Umbilical cord (tissue), 2 donors: ENCODE results near the gene IGFBP7. TPM values are rescaled to one million over a fixed set of nuclear protein-coding genes. Genes with fewer than 3 reads are reported as not detected.

ENCODE experiments used
- DNase-seq: peaks from one replicate; pipeline ENCODE4 v3.0.0-alpha.2; 2015; ENCODE audit warnings: low spot score
- total RNA-seq: library from RNA; depleted of rRNA; stranded (reverse); fragments of >200 nt; gene quantifications from one replicate; pipeline ENCODE4 v1.2.3, GENCODE V29; 2014; ENCODE audit warnings: low replicate concordance; ENCODE audit not compliant: insufficient read depth

The IGFBP7 gene
- total RNA-seq, 1 donor from 2014 or later: 999 TPM

DNA sequence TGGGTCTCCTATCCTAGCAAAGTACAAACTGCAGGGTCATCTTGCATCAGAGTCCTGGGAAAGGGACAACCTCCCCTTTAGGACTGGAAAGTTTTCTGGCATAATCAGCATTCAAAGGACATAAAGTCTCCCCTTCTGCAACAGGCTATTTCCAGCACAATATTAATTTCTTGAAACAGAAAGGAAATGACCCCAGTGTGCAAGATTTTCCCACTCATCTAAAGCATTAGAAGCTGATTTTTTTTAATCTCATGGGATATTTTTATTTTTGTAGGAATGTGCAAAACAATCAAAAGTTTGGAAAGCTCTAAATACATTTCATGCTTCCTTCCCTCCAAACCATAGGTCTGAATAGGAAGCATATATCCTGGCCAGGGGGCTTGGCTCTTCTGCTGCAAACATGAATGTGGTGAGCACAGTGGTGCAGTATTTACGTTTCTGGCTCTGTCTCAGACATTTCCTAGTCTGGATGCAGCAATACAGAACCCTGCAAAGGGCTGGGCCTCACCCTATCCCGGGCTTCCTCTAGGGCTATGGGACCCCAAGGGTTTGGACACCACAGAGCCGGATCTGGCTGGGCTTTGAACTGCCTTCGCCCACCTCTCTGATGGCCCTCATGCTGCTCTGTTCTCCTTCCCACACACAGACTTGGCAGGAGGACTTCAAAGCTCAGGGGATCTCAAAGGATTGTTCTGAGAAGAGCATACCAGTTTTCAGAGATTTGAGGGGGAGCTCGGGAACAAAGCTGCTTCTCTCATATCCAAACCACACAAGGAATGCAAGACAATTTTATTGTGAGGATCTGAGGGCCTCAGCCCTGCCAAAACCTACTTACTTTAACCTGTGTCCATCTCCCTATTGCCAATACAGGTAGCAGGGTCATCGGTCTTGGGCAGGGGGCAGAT is 66.6 kb downstream of the IGFBP7 start:
- DNase-seq: peak; percentile 87

DNA sequence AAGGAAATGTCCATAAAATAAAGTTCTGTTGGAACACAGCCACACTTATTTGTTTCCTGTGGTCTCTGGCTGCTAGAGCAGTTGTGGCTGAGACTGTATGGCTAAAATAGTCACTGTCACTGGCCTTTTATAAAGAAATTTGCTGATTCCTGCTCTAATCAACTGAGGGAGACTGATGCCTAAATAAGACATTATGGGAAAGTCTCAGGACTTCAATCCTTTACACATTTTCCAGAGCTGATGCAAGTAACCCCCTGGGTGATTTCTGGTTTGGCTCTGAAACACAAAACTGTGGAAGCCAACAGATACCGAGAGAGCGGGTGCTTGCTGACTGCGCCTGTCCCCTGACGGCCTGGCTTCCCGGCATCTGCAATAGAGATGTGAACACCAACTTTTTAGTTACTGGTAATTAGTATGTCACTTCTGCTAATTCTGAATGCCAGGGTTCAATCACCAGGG is 67.4 kb downstream of the IGFBP7 start:
- no peak for DNase-seq

DNA sequence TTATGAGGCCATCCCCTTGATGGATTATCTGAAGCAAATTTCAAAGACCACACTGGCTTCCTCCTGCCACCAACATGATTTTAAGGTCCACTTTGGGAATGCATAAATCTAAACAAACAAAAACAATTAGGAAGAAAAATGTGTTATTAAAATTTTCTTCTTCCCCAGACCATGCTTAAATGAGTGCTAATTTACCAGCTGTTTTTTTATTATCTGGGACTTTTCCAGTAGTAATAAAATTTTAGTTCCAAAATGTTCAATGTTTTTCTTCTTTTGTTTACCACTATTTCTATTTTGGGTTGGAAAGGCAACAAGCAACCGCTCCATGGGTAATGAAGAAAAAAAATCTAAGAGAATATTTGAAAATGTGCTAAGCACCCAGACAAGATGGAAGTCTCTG is 69.2 kb downstream of the IGFBP7 start:
- no peak for DNase-seq

DNA sequence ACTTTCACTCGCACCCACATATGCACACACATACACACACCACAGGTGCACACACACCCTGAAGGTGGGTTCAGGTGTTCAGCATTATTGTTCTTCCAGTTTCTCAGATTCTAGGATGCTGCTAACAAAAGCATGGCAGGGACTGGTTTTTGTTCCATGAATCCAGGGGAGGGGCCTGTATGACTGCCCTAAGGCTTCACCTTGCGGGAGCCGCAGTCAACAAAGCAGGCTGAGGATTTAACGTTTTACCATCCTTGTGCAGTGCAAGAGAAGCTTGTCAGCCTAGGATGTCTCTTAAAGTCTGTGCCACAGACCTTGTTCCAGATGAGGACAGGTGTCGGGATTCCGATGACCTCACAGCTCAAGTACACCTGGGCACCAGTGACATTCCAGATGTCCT is 69.7 kb downstream of the IGFBP7 start:
- DNase-seq: no peak

DNA sequence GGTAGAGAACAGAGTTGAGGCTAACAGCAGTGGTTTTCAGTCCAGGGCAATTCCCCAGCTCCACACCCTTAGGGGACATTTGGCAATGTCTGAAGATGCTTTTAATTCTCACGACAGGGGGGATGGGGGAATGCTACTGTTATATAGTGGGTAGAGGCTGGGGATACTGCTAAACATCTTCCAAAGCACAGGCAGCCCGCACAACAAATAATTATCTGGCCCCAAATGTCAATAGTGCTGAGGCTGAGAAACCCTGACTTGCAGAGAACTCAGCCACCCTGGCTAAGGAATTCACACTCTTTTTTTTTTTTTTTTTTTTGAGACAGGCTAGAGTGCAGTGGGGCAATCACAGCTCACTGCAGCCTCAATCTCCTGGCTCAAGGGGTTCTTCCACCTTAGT is 70.8 kb downstream of the IGFBP7 start:
- DNase-seq: no peak

DNA sequence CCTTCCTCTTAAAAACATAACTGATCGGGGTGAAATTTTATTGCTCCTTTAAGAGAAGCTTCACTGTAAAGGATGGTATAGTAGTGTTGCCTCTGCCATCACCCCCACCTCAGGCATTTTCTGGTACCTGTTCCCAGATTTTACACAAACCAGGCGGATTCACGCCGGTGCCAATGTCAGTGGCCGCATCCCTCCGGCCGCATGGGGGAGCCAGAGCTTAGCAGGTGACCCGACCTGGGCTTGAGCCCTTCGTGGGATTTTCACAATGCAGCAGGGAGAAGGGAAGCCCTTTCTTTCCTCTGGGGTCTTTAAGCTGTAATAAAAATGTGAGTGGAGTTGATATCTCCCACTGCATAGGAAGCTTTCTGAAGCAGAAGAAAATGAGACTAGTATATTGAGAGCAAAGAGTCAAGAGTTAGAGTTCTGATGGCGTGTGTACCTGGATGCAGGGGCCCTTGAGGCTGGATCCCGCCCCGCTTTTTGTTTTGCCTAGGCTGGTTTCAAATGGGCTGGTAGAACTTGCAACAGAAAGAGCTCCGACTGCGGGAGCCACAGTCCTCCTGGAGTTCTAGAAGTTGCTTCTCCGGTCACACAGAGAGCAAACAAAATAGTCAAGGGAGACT is 72.1 kb downstream of the IGFBP7 start:
- DNase-seq: peak; percentile 54

DNA sequence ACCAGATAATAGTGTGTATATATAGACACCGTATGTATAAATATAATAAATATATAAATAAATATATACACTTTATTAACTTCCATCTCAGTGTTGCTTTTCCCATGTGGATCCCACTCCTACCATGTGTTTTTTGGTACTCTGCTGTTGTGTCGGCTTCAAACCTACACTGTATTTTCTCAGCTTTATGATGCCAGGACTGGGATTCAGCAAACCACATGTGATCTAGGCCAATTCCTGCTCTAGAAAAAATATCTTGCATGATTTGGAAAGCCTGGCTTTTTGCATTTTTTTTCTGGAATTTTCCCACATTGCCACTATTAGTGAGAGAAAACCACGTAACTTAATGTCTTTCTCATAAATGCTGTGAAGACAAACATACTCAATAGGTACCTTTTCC is 75.7 kb downstream of the IGFBP7 start:
- DNase-seq: peak; percentile 18

DNA sequence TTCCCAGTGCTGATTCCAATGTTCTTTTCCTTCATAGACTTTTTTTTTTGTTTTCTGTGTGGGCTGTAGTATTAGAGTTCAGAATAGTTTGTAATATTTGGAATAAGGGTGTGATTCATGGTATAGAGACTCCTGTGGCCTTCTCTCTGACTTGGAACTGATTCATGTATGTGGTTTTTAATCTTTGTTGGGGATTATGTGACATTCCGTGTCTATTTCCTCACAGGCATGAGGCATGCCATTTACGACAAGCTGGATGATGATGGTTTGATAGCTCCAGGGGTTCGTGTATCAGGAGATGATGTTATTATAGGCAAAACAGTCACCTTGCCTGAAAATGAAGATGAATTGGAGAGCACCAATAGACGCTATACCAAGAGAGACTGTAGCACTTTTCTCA is 87.1 kb downstream of the IGFBP7 start:
- no peak for DNase-seq

DNA sequence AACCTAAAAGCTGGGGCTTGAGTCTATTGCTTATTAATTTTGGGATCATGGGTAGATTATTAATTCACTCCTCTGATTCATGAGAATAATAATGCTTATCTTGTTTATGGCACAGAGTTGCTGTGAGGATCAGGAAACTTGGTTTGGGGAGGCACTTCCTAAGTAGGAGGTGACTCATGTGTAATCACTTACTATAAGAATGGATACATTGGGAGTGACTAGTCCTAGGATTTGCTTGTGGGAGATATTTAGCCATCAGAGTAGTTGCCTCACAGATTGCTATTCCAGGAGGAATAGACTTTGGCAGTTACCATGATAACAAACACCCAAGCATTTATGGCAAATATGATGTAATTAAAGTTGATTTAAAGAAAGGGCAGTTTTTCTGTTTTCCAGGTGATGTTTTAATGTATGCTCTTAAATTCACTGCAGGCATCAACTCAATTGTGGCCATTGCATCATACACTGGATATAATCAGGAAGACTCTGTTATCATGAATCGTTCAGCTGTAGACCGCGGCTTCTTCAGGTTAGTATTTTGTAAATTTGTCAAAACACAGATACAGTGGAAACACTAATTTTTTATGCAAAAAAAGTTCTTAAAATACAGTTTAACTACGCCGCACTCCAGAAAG is 89.6 kb downstream of the IGFBP7 start:
- DNase-seq: no peak

DNA sequence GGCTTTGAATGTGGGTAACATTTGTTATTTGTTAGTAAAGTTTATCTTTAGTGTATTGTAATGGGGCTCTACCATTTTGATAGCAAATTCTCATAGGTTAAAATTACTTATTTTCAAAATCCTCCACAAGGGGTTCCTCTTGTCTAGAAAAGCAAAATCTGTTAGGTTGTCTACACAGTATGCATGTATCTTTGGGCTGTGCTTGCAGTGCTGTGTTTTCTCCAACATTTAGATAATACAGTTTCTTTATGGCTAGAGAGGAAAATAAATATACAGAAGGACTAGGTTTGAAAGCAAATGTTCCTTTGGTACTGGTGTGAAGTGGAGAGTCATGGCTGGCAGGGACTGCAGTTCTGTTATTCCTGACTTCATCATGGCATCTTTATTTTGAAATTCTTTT is 91.2 kb downstream of the IGFBP7 start:
- DNase-seq: no peak

DNA sequence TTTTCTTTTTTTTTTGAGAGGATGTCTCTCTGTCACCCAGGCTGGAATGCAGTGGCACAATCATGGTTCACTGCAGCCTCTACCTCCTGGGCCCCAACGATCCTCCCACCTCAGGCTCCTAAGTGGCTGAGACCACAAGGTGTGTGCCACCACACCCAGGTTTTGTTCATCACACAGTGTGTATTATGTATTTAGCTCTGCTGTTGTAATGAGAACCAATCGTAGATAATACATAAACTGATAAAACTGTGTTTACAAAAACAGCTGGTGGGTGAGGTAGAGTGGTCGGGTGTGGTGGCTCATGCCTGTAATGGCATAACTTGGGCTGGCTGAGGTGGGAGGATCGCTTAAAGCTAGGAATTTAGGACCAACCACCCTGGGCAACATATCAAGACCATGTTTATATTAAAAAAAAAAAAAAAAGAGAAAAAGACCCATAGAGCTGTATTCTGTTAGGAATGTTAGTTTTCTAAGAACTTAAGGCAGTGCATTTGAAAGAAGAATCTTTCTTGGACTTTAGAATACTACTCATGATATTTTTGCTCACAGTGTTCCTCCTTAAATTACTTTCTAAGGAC is 96.6 kb downstream of the IGFBP7 start:
- no peak for DNase-seq

DNA sequence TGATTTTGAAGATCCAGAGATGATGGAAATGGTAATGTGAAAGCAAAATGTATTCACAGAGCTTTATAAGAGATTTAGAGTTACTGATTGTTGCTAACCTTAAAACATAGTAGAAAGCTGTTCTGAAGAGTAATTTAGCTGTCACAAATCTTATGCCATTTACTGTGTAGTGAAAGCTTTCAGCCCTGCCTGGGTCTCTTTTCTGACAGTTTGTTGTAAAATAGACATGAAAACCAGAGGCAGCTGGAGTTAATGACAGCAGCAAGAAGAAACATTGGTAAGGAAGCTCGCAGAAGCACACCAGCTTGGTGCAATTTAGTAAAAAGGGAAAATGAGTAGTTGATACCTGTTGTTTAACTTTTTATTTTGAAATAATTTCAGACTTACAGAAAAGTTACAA is 110.4 kb downstream of the IGFBP7 start:
- DNase-seq: no peak

DNA sequence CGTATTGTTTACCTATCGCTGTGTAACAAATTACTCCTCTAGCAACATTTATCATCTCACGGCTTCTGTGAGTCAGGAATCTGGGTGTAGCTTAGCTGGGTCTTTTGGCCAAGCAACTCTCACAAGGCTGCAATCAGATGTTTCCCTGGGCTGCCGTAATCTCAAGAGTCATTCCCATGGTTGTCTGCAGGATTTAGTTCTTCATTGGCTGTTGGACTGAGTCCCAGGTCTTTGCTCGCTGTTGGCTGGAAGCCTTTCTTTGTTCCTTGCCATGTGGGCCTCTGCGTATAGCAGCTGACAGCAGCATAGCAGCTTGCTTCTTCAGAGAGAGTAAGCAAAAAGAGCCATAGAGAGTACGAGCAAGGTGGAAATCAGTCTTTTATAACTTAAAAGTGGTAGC is 114.7 kb downstream of the IGFBP7 start:
- peak; percentile 89 for DNase-seq

DNA sequence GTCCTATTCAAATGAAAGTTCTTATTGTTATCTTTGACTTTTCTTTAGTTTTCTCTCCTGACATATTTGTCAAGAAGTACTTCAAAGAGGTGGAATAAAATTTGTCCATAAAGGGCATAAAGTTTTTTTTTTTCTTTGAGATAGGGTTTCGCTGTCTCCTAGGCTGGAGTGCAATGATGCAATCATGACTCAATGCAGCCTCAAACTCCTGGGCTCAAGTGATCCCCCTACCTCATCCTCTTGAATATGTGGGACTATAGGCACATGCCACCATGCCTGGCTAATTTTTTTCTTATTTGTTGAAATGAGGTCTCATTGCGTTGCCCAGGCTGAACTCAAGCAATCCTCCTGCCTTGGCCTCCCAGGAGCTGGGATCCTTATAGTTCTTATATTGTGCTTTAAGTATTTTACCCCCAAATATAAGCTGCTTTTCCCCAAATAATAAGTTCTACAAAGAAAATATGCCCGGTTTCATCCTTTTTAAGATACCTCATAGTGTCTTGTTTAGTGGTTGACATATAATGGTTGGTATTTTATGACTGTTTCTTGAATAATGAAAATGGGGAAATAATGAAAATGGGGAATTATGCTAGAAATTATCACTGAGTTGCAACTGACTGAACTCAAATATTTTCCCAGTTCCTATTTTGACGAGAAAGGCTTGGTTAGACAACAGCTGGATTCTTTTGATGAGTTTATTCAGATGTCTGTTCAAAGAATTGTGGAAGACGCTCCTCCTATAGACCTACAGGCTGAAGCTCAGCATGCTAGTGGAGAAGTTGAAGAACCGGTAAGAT is 119.9 kb downstream of the IGFBP7 start:
- DNase-seq: no peak

DNA sequence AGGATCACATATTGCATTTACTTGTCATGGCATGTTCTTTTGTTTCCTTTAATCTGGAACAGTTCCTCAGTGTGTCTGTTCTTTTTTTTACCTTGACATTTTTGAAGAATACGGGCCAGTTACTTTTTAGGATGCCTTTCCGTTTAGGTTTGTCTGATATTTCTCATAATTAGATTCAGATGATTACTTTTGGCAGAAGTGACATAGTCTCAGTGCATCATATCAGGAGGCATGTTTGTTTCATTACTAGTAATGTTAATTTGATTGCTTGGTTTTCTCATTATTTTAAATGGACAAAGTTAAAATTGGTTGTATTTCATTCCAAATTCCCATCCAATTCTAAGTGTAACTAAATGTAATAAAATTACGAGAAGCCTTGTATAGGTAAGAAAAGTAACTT is 123.2 kb downstream of the IGFBP7 start:
- no peak for DNase-seq

DNA sequence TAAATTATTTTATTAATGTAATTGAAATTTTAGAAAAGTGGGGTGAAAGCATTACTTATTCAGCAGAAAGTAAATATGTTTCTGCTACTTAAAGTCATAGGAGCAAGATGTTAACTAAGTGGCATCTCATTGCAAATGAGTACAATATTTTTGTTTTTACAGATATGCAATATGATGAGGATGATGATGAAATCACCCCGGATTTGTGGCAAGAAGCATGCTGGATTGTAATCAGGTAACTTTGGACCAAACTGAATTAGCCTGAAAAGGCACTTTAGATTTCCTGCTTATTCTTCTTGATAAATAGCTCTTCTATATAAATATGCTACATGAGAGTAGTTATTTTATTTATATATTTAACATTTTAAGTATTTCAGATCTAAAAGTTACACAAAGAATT is 124.0 kb downstream of the IGFBP7 start:
- no peak for DNase-seq

DNA sequence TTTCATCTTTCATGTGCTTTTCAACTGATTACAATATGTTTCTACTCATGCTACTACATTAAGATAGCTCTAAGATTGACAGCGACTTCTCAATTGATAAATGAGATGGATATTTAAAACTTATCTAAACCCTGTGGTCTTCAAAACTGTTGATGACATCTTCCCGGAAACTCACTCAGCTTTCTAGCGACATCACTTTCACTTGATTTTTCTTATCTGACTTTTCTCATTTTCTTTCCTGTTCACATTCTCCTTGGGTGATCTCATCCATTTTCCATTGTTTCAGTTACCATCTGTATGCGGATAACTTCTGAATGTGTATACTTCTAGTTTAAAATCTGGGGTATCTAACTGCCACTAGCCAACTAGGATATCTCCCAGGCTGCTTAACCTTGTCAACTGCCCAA is 128.4 kb downstream of the IGFBP7 start:
- DNase-seq: peak; percentile 11
